GM12864 (cell line): ENCODE data around the gene PLEKHA8.

ENCODE experiments used
- DNase-seq: peaks from one replicate; pipeline ENCODE4 v3.0.0-alpha.2; 2011; ENCODE audit warnings: low read depth
- H3K4me3 ChIP-seq: 2 replicates; pipeline ENCODE4 v1.5.1; 2011; ENCODE audit warnings: mild to moderate bottlenecking, low read depth, low read length, control low read depth
- TF ChIP-seq, protein P1 (sequence below): IDR thresholded peaks from 2 replicates; pipeline ENCODE4 v1.5.1; 2011; ENCODE audit warnings: low read depth, mild to moderate bottlenecking, moderate library complexity, low read length, control low read depth, inconsistent platforms; ENCODE audit errors: missing control alignments

The PLEKHA8 gene

GRCh38 chr7:30003098-30003497 is 25.1 kb upstream of the PLEKHA8 start:
- TF ChIP-seq, protein P1, sequence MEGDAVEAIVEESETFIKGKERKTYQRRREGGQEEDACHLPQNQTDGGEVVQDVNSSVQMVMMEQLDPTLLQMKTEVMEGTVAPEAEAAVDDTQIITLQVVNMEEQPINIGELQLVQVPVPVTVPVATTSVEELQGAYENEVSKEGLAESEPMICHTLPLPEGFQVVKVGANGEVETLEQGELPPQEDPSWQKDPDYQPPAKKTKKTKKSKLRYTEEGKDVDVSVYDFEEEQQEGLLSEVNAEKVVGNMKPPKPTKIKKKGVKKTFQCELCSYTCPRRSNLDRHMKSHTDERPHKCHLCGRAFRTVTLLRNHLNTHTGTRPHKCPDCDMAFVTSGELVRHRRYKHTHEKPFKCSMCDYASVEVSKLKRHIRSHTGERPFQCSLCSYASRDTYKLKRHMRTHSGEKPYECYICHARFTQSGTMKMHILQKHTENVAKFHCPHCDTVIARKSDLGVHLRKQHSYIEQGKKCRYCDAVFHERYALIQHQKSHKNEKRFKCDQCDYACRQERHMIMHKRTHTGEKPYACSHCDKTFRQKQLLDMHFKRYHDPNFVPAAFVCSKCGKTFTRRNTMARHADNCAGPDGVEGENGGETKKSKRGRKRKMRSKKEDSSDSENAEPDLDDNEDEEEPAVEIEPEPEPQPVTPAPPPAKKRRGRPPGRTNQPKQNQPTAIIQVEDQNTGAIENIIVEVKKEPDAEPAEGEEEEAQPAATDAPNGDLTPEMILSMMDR: no peak
- DNase-seq: no peak
- H3K4me3 ChIP-seq: no peak overlapping the region

DNA sequence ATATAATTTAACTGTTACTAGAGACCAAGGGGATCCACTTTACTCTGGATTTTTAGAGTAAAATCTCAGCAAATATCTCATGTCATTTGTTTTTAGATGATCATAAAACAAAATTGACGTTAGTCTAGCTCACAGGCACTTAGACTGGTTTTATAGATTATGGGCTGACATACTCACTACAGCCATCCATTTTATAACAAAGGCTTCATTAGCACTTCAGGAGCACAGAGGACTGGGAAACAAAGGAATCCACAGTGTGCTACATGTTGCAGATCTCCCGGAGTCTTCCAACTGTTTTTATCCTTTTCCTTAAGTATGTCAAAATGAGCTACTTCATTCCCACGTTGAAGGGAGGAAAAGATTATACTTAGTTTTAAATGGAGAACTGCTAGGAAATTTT is 22.7 kb upstream of the PLEKHA8 start:
- TF ChIP-seq, protein P1: no peak
- no peak overlapping the region for H3K4me3 ChIP-seq
- DNase-seq: no peak

- no peak for DNase-seq
- TF ChIP-seq, protein P1: no peak
Measured at GRCh38 chr7:30010021-30010420, 18.2 kb upstream of the PLEKHA8 start.

GRCh38 chr7:30012757-30013156 is 15.5 kb upstream of the PLEKHA8 start:
- no peak overlapping the region for H3K4me3 ChIP-seq
- TF ChIP-seq, protein P1: no peak
- no peak for DNase-seq

More at GRCh38 chr7:30010021-30010420, 18.2 kb upstream of the PLEKHA8 start:
- H3K4me3 ChIP-seq: no peak overlapping the region

- no peak for DNase-seq
- H3K4me3 ChIP-seq: no peak overlapping the region
- TF ChIP-seq, protein P1: no peak
Measured at GRCh38 chr7:30018451-30018850, 9.8 kb upstream of the PLEKHA8 start.

- no peak overlapping the region for H3K4me3 ChIP-seq
- DNase-seq: no peak
- TF ChIP-seq, protein P1: no peak
Measured at GRCh38 chr7:30019387-30019786, 8.8 kb upstream of the PLEKHA8 start.

GRCh38 chr7:30019960-30020359 is 8.3 kb upstream of the PLEKHA8 start:
- TF ChIP-seq, protein P1: no peak
- DNase-seq: no peak
- H3K4me3 ChIP-seq: no peak overlapping the region
